NCI-H1694 (cell line): ENCODE measurements around the gene NAGPA.

Source experiments
- DNase-seq: peaks from one replicate; lab custom pipeline; 2025; lab: John Stamatoyannopoulos, UW

The NAGPA gene

DNA sequence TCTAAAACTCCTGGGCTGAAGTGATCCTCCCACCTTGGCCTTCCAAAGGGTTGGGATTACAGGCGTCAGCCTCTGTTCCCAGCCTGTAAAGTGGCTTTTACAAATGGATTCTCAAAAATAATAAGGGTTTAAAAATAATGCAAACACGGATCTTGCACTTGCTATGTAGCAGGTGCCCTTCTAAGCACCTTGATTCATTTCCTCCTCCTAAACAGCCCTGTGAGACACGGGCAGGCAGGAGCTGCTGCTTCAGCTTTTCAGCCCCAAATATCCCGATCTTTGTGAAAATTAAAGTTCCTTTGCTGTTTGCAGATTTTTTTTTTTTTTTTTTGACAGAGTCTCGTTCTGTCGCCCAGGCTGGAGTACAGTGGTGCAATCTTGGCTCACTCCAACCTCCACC is 31.7 kb downstream of the NAGPA start:
- no peak for DNase-seq

GRCh38 chr16:5001571-5001970 is 32.2 kb downstream of the NAGPA start:
- DNase-seq: no peak

- DNase-seq: no peak
These were observed 33.1 kb downstream of the NAGPA start for GRCh38 chr16:5000573-5001001.

DNA sequence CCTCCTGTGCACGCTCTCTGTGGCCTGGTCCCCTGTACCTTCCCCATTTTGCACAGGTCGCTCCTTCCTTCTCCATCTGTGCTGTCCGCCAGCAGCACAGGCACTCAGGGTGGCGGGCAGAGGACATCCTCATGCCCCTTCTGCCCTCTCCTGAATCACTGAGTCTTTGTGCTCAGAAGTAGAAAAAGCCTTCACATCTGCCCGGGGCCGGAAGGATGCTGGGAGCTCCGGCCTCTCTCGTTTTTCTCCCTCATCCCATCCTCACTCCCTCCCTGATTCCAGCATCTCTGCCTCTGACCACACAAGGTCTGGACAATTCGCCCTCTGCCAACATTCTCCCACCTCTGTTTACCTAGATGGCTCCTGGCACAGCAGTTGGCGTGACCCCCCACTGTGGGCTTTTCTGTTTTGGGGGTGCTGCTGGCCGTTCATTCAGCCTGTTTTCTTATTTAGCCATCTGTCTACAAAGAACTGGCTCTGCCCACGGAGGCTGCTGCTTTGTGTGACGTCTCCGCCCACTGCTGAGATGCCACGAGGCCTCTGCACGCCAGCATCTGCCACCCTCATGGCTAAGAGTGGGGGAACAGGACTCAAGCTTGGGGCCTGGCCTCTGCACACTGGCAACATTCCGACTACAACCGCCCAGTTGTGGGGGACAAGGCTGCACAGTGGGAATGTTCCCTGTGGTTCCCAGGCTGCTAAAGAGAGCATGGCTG is 38.9 kb downstream of the NAGPA start:
- no peak for DNase-seq

DNA sequence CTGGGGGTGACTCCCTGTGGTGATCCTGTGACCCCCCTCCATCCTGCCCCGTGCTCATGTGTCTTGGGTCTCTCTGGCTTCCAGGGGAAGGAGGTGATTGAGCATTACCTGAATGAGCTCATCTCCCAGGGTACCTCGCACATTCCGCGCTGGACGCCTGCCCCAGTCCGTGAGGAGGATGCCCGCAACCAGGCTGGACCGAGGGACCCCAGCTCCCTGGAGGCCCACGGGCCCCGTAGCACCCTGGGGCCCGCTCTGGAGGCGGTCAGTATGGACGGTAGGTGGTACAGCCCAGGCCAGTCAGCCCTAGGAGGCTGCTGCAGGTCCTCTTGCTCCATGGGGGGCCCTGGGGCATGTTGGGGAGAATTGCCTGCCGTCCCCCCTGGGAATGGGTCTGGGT is 42.0 kb downstream of the NAGPA start:
- DNase-seq: no peak

DNA sequence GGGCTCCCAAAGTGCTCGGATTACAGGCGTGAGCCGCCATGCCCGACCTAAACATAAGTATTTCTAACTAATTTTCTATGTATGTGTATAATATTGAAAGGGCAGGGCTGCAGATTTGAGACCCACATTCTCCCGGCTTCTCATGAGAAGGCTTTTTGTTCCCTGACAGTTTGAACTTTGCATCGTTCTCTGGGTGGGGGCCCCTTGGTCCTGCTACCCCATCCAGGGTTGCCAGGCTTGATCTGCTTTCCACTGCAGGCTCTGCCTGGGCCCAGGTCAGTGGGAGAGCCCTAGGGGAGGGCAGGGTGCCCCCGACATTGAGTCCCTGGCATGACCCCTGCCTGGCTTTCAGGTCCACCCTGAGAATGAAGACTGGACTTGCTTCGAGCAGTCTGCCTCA is 43.3 kb downstream of the NAGPA start:
- DNase-seq: no peak

- no peak for DNase-seq
These were observed 44.2 kb downstream of the NAGPA start for GRCh38 chr16:4989391-4990006.

DNA sequence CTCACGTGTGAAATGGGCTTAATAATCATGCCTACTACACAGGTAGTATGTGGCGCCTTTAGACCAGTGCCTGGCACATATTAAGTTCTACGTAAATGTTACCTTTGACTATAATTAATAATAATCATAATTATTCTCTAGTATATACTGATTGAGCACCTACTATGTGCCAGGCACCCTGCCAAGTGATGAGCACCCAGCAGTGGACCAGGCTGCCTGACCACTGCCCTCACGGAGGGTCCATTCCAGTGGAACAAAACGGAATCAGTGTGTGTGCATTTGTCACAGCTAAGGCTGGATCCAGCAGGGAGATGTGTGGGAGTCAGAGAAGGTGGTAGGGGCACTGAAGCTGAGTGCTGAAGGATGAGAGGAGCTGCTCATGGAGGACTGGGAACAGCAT is 45.1 kb downstream of the NAGPA start:
- no peak for DNase-seq

DNA sequence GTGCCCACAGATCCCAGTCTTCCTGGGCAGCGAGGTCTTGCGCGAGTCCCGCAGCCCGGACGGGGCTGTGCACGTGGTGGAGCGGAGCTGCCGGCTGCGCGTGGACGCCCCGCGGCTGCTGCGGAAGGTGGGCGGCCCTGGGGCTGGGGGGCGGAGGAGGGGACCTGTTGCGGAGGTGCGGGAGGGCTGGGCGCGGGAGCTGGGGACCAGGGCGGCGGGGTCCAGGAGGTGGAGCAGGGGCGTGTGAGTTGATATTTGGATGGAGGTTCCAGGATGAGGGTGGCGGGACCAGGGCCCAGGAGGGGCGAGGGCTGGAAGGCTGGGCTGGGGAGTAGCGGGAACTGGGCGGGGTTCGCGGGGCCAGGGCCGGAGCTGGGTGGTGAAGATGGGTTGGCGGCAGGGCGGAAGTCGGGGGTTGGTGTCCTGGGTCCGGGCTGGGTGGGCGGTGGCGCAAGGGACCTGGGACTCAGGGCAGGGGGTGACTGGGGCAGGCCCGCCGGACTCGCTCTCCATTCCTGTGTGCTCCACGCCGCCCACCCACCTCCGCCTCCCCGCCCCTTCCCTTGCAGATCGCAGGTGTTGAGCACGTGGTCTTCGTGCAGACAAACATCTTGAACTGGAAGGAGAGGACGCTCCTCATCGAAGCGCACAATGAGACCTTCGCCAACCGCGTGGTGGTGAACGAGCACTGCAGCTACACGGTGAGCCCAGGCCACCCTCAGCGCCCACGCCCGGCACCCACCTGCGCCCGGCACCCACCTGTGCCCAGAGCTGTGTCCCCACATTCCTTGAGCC is 46.0 kb downstream of the NAGPA start:
- DNase-seq: no peak

- DNase-seq: no peak
These were observed 46.5 kb downstream of the NAGPA start for GRCh38 chr16:4987250-4987579.

GRCh38 chr16:4984174-4984990 is 49.4 kb downstream of the NAGPA start:
- no peak for DNase-seq

- DNase-seq: no peak
These were observed 51.5 kb downstream of the NAGPA start for GRCh38 chr16:4982056-4982867.

DNA sequence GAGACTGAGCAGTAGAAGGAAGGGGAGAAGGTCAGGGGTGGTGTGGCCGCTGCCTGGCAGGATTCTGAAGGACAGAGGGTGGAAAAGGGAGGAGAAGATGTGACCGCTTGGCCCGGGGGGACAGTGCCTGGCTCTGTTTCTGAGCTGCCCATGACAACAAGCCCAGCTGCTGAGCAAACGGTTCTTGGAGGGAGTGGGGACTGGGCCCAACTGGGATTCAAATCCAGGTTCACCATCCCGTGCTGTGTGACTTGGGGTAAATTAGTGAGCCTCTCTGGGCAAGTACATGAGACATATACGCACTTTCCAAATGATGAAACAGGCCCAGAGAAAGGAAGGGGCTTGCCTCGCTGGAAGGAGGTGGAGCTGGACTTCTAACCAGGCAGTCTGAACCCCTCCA is 52.3 kb downstream of the NAGPA start:
- DNase-seq: no peak

GRCh38 chr16:4980691-4981090 is 53.0 kb downstream of the NAGPA start:
- DNase-seq: no peak

DNA sequence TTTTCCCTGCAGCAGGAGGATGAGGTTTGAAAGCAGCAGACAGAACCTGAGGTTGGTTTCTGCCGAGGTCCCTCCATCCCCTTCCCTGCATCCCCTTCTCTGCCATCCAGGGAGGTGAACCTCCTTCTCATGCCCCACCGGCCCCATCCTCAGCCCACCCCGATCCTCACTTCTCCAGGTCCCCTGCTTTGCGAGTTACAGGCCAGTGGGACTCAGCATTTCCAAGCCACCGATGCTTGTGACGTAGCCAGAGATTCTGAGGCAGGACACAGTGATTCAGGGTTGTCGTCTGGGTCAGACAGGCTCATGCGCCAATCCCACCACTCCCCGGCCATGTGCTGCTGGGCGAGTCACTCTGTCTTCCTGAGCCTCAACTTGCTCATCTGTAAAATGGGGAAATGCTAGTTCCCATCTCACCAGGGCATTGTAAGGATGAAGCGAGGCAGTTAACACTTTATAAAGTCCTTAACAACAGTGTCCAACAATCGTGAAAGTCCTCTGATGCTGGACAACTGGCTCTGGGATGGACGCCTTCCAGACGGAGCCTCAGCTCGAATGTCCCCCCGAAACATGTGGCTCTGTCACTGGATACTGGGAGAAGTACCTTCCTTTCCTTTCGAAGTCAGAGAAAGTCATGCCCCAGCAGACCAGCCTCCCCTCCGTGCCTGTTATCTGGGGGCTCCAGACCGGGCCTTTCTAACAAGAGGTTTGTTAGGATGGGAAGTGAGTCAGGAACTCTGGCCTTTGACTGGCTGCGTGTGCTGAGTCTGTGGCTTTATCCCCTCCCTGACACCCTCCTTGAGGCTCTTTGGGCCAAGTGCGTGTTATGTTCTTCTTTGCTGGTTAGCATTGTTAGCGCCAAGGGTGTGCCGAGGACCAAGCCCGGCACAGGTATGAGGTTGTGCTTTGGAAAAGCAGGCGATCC is 53.7 kb downstream of the NAGPA start:
- no peak for DNase-seq

- DNase-seq: no peak
These were observed 54.6 kb downstream of the NAGPA start for GRCh38 chr16:4979164-4979563.

GRCh38 chr16:4976611-4977145 is 57.1 kb downstream of the NAGPA start:
- no peak for DNase-seq

- no peak for DNase-seq
These were observed 57.7 kb downstream of the NAGPA start for GRCh38 chr16:4976079-4976478.
